OCI-LY1 (cell line): ENCODE results near the gene D2HGDH.
"Not testable (repeated sequence)": the region's sequence is repeated elsewhere in the genome, so short reads cannot be mapped to it uniquely, and the experiment has no call there.

ENCODE experiments used
- H2AFZ ChIP-seq: fragments of 200-600 bp; sonication (generic), shearing (Covaris generic); 2 replicates; pipeline ENCODE4 v1.6.0; 2014; ENCODE audit warnings: antibody characterized with exemption, mild to moderate bottlenecking, low read length
- H3F3A ChIP-seq: fragments of 200-600 bp; sonication (generic), shearing (Covaris generic); 2 replicates; pipeline ENCODE4 v1.6.0; 2014; ENCODE audit warnings: mild to moderate bottlenecking, antibody characterized with exemption, low read length, moderate library complexity; ENCODE audit not compliant: insufficient read depth
- H3K27ac ChIP-seq: fragments of 200-600 bp; sonication (generic); 2 replicates; pipeline ENCODE4 v1.5.1; 2014; ENCODE audit warnings: low read length, mixed run types, mild to moderate bottlenecking, low read depth; ENCODE audit not compliant: poor library complexity, severe bottlenecking
- H3K27me3 ChIP-seq: fragments of 200-600 bp; sonication (generic); 2 replicates; pipeline ENCODE4 v1.6.0; 2014; ENCODE audit warnings: antibody characterized with exemption, mild to moderate bottlenecking, low read length, moderate library complexity; ENCODE audit not compliant: insufficient read depth
- H3K36me3 ChIP-seq: fragments of 200-600 bp; sonication (generic); 2 replicates; pipeline ENCODE4 v1.6.1; 2014; ENCODE audit warnings: mild to moderate bottlenecking, antibody characterized with exemption, low read length, moderate library complexity, mixed read lengths; ENCODE audit not compliant: insufficient read depth
- H3K4me1 ChIP-seq: fragments of 200-600 bp; sonication (generic); 2 replicates; pipeline ENCODE4 v1.5.1; 2014; ENCODE audit warnings: mild to moderate bottlenecking, low read length, moderate library complexity; ENCODE audit not compliant: insufficient read depth, severe bottlenecking
- H3K4me2 ChIP-seq: fragments of 200-600 bp; sonication (generic), shearing (Covaris generic); 2 replicates; pipeline ENCODE4 v1.6.1; 2014; ENCODE audit warnings: low read length
- H3K4me3 ChIP-seq: fragments of 200-600 bp; sonication (generic); 2 replicates; pipeline ENCODE4 v1.5.1; 2014; ENCODE audit warnings: low read length, low read depth, mild to moderate bottlenecking, mixed read lengths; ENCODE audit not compliant: poor library complexity, severe bottlenecking
- H3K79me2 ChIP-seq: fragments of 200-600 bp; shearing (Covaris generic); 2 replicates; pipeline ENCODE4 v1.6.1; 2016; ENCODE audit warnings: mixed run types, low read length, mixed read lengths; ENCODE audit not compliant: insufficient read depth
- H3K9ac ChIP-seq: fragments of 200-600 bp; sonication (generic), shearing (Covaris generic); 2 replicates; pipeline ENCODE4 v1.6.1; 2014; ENCODE audit warnings: mild to moderate bottlenecking, low read length, mixed read lengths
- H3K9me2 ChIP-seq: fragments of 200-600 bp; sonication (generic), shearing (Covaris generic); 2 replicates; pipeline ENCODE4 v1.6.1; 2014; ENCODE audit warnings: low read depth, mild to moderate bottlenecking, low read length, mixed read lengths
- H3K9me3 ChIP-seq: fragments of 200-600 bp; shearing (Covaris generic); 2 replicates; pipeline ENCODE4 v1.6.1; 2014; ENCODE audit warnings: low read length, mixed read lengths
- H4K20me1 ChIP-seq: fragments of 200-600 bp; sonication (generic), shearing (Covaris generic); 2 replicates; pipeline ENCODE4 v1.6.0; 2016; ENCODE audit warnings: mild to moderate bottlenecking, low read length; ENCODE audit not compliant: insufficient read depth
- CTCF ChIP-seq: fragments of 200-600 bp; sonication (generic), shearing (Covaris generic); IDR thresholded peaks from 2 replicates; pipeline ENCODE4 v1.5.1; 2017; ENCODE audit warnings: mild to moderate bottlenecking, antibody characterized with exemption, low read length, moderate library complexity, mixed read lengths
- EZH2 ChIP-seq: fragments of 200-600 bp; sonication (generic), shearing (Covaris generic); IDR thresholded peaks from 2 replicates; pipeline ENCODE4 v1.8.0; 2017; ENCODE audit warnings: borderline replicate concordance, mixed run types, mild to moderate bottlenecking, antibody characterized with exemption, low read length, moderate library complexity, mixed read lengths

Gene D2HGDH

GRCh38 chr2:241759067-241759807 is 24.8 kb downstream of the D2HGDH start:
- H3K4me2 ChIP-seq = no peak overlapping the region
- H3K27ac ChIP-seq = no peak overlapping the region
- H2AFZ ChIP-seq = no peak overlapping the region
- H3K9me3 ChIP-seq = no peaks in the 10 kb centered on the region
- H3K9me2 ChIP-seq = no peaks in the 10 kb centered on the region
- H3K4me1 ChIP-seq = no peaks in the 10 kb centered on the region
- H3K36me3 ChIP-seq = peaks cover 49% of the 10 kb centered on the region
- H3K79me2 ChIP-seq = no peaks in the 10 kb centered on the region
- H4K20me1 ChIP-seq = no peaks in the 10 kb centered on the region
- TF ChIP-seq CTCF (no peak), EZH2 (no peak)
- H3K27me3 ChIP-seq = no peaks in the 10 kb centered on the region
- no peak overlapping the region for H3K9ac ChIP-seq
- H3K4me3 ChIP-seq = no peak overlapping the region
- H3F3A ChIP-seq = no peaks in the 10 kb centered on the region

GRCh38 chr2:241759893-241760292 is 25.5 kb downstream of the D2HGDH start:
- not testable (repeated sequence) for H3K27ac ChIP-seq, H3F3A ChIP-seq, H3K9me2 ChIP-seq, H3K27me3 ChIP-seq, H4K20me1 ChIP-seq, H3K79me2 ChIP-seq, H3K4me3 ChIP-seq, H3K9me3 ChIP-seq, H2AFZ ChIP-seq, H3K4me1 ChIP-seq, H3K9ac ChIP-seq, H3K4me2 ChIP-seq
- peaks cover 46% of the 10 kb centered on the region for H3K36me3 ChIP-seq

GRCh38 chr2:241760301-241760771 is 25.9 kb downstream of the D2HGDH start:
- TF ChIP-seq CTCF (no peak), EZH2 (no peak)
- Histone ChIP-seq H3K4me1 (no peaks in the 10 kb centered on the region), H3K4me2 (no peak overlapping the region), H3K36me3 (peaks cover 42% of the 10 kb centered on the region), H3K9ac (no peak overlapping the region), H3K27me3 (no peaks in the 10 kb centered on the region), H3K27ac (no peak overlapping the region), H3F3A (no peaks in the 10 kb centered on the region), H3K79me2 (no peaks in the 10 kb centered on the region), H3K9me3 (no peaks in the 10 kb centered on the region), H4K20me1 (no peaks in the 10 kb centered on the region), H2AFZ (no peak overlapping the region), H3K4me3 (no peak overlapping the region), H3K9me2 (no peaks in the 10 kb centered on the region)
